HG03439 (cell line): ENCODE data around the gene TIGD4.

Experiments used
- ATAC-seq: cut with Tn5 transposase; IDR thresholded peaks from one replicate; pipeline ENCODE4 v1.9.1; 2021; ENCODE audit warnings: mild to moderate bottlenecking, moderate library complexity; ENCODE audit not compliant: unreplicated experiment

Gene TIGD4

DNA sequence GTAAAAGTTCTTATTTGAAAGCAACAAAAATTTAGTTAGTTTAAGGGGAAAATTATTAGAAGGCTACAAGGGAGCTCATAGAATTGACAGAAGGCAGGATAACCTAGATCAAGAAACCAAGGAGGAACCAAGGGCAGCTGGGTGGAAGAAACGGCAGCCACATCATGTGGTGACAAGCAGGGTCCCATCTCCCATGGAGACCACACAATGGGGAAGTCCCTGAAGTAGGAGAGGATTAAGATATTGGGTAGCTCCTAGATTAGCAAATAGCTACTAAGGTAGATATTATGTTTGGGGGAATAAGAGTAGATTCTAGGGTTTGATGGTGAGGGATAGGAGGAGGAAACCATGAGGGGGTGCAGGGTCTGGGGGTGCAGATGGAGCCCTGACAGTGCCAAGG lies 51.7 kb downstream of the TIGD4 start:
- no peak for ATAC-seq

GRCh38 chr4:152724494-152724893 lies 55.0 kb downstream of the TIGD4 start:
- no peak for ATAC-seq

DNA sequence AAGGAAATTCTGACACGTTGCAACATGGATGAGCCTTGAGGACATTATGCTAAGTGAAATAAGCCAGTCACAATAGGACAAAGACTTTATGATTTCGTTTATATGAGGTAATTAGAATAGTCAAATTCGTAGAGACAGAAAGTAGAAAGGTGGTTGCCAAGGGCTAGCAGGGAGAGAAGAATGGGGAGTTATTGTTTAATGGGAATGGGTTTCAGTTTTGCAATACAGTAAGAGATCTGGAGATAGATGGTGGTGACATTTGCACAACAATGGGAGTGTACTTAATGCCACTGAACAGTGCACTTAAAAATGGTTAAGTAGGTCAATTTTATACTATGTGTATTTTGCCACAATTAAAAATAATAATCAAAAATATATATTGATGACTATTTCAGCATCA lies 56.3 kb downstream of the TIGD4 start:
- no peak for ATAC-seq

- ATAC-seq, result no peak
Observed at GRCh38 chr4:152719801-152720556, 59.6 kb downstream of the TIGD4 start.
